Natural killer cell treated with Interleukin-12 subunit alpha and Interleukin-12 subunit beta and Interleukin-15 and Interleukin-18, amount 100 ng/mL, for 72 hours (primary cell): ENCODE measurements around the gene NUTF2. TPM values are rescaled to one million over a fixed set of nuclear protein-coding genes. Genes with fewer than 3 reads are reported as not detected.
A peak's percentile ranks its signal among the peaks of the same experiment; 100 is the strongest.
"Not testable (repeated sequence)": the region's sequence is repeated elsewhere in the genome, so short reads cannot be mapped to it uniquely, and the experiment has no call there.

Experiments
- ATAC-seq, 2 donors: fragments of 150-1000 bp; cut with Tn5 transposase in 1 of 2; sonication (Bioruptor Pico), chemical (Tn5 transposase) in 1 of 2; 2 replicates each; pipeline ENCODE4 v1.10.0; 2021
- DNase-seq: peaks from one replicate; pipeline ENCODE4 v3.0.0; 2022; ENCODE audit warnings: low spot score
- H3K27ac Mint-ChIP-seq, 2 donors: 1 replicate in 1 of 2; 2 replicates in 1 of 2; pipeline ENCODE4 v1.8.0; 2022; ENCODE audit warnings: mixed read lengths in 2 of 2, mild to moderate bottlenecking in 1 of 2, moderate library complexity in 1 of 2
- H3K27me3 Mint-ChIP-seq, 2 donors: 1 replicate in 1 of 2; 2 replicates in 1 of 2; pipeline ENCODE4 v1.8.0; 2022; ENCODE audit warnings: mixed read lengths in 2 of 2
- H3K36me3 Mint-ChIP-seq: one replicate; pipeline ENCODE4 v1.8.0; 2022; ENCODE audit warnings: mixed read lengths
- H3K4me1 Mint-ChIP-seq, 2 donors: 1 replicate in 1 of 2; 2 replicates in 1 of 2; pipeline ENCODE4 v1.8.0; 2022; ENCODE audit warnings: low read depth in 2 of 2, mixed read lengths in 2 of 2, mild to moderate bottlenecking in 1 of 2
- H3K4me3 Mint-ChIP-seq: one replicate; pipeline ENCODE4 v1.8.0; 2022; ENCODE audit warnings: mixed read lengths
- H3K9me3 Mint-ChIP-seq: 2 replicates; pipeline ENCODE4 v1.8.0; 2022; ENCODE audit warnings: mixed read lengths
- total RNA-seq, 2 donors: library from RNA; stranded (reverse); gene quantifications; one replicate each; pipeline ENCODE4 v1.2.3, GENCODE V29; 2022

NUTF2 gene
- total RNA-seq, 2 donors from 2014 or later, result 114 to 124 TPM

DNA sequence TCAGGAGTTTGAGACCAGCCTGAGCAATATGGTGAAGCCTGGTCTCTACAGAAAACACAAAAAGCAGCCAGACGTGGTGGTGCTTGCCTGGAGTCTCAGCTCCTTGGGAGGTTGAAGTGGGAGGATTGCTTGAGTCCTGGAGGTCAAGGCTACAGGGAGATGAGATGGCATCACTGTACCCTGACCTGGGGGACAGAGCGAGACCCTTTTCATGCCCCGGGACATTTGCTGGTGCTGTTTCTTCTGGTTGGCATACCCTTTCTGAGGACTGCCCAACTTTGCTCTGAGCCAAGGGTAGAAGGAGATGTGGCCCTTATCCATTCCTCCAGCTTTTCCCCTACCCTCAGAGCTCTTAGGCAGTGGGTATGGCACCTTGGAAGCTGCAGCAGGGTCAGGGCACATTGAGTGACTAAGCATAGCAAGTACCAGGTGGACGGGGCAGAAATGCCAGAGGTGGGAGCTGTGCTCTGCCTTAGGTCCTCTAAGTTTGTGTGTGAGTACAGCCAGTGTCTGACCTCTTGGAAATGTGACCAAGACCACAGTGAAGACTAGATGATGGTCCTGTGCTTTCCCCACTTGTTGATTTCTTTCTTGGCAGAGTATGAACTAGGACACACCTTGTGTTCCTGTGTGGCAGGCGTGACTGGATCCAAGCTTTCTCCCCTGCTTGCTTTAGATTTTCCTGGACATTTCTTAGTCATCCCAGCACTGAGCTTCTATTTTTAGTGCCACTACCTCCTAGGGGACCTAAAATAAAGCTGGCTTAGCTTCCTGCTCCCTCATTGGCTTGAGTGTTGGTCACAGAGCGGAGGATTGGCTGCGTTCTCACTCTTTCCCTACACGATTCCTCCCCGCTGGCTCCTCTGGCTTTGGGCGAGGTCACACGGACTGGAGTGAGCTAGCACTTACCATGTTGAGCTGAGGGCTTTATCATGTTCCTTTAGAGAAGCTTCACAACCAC is 16.2 kb downstream of the NUTF2 start:
- no peak overlapping the region for H3K27ac Mint-ChIP-seq

GRCh38 chr16:67864044-67864443 is 17.3 kb downstream of the NUTF2 start:
- not testable (repeated sequence) for DNase-seq, H3K27me3 Mint-ChIP-seq, H3K4me3 Mint-ChIP-seq, ATAC-seq, H3K9me3 Mint-ChIP-seq, H3K36me3 Mint-ChIP-seq, H3K27ac Mint-ChIP-seq
- H3K4me1 Mint-ChIP-seq, result peaks cover 12 to 21% of the 10 kb centered on the region in 2 donors

More for the DNA sequence above, 16.2 kb downstream of the NUTF2 start:
- peaks cover 18 to 31% of the 10 kb centered on the region in 2 donors for H3K4me1 Mint-ChIP-seq
- H3K9me3 Mint-ChIP-seq, result no peaks in the 10 kb centered on the region
- DNase-seq (no peak), ATAC-seq (no peak)
- no peaks in the 10 kb centered on the region for H3K27me3 Mint-ChIP-seq
- no peaks in the 10 kb centered on the region for H3K36me3 Mint-ChIP-seq
- H3K4me3 Mint-ChIP-seq, result no peak overlapping the region

DNA sequence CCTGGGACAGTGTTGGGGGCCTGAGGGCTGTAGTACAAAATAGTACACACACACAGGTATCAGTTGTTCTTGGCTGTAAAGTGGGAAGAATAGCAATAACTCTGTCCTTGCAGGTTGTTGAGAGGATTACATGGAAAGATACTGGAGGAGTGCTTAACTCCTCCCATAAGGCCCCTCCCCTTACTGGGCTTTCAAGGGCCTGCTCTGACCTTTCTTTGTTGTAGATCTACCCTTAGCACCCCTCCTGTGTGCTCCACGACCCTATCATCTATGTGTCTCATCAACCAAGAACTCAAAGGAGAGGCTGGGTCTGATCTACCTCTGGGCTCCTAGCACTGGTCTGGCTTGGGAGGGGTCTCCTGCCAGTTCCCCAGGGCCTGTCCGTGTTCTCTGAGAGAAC is 17.9 kb downstream of the NUTF2 start:
- Mint-ChIP-seq H3K27me3 (no peaks in the 10 kb centered on the region), H3K4me3 (no peak overlapping the region), H3K9me3 (no peaks in the 10 kb centered on the region), H3K27ac (no peak overlapping the region), H3K4me1 (peaks cover 12 to 19% of the 10 kb centered on the region in 2 donors), H3K36me3 (no peaks in the 10 kb centered on the region)
- DNase-seq, result no peak
- no peak for ATAC-seq

- no peaks in the 10 kb centered on the region for H3K9me3 Mint-ChIP-seq
- no peaks in the 10 kb centered on the region for H3K27me3 Mint-ChIP-seq
- DNase-seq (no peak), ATAC-seq (no peak)
- no peak overlapping the region for H3K4me3 Mint-ChIP-seq
- H3K4me1 Mint-ChIP-seq, result peaks cover 12 to 19% of the 10 kb centered on the region in 2 donors
- no peak overlapping the region for H3K27ac Mint-ChIP-seq
- no peaks in the 10 kb centered on the region for H3K36me3 Mint-ChIP-seq
These were observed 18.6 kb downstream of the NUTF2 start for GRCh38 chr16:67865318-67865717.

DNA sequence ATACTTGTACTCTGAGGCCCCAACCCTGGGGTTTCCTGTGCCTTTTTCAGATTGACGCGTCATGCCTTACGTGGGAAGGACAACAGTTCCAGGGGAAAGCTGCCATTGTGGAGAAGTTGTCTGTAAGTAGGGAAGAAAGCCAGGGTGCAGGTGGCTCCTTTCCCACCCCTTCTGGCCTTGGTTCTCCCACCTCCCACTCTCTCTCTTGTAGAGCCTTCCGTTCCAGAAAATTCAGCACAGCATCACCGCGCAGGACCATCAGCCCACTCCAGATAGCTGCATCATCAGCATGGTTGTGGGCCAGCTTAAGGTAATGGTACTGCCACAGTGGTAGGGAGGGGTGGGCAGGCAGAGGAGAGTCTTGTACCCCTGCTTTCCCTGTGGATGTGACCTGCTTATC is 21.6 kb downstream of the NUTF2 start:
- DNase-seq, result no peak
- no peak for ATAC-seq
- Mint-ChIP-seq H3K36me3 (peaks cover 4% of the 10 kb centered on the region), H3K27ac (no peak overlapping the region), H3K4me3 (no peak overlapping the region), H3K4me1 (peaks cover 6 to 10% of the 10 kb centered on the region in 2 donors), H3K9me3 (no peaks in the 10 kb centered on the region), H3K27me3 (no peaks in the 10 kb centered on the region)

- Mint-ChIP-seq H3K4me3 (no peak overlapping the region), H3K9me3 (no peaks in the 10 kb centered on the region), H3K27me3 (no peaks in the 10 kb centered on the region), H3K27ac (no peak overlapping the region), H3K36me3 (peaks cover 10% of the 10 kb centered on the region), H3K4me1 (peaks cover 18 to 21% of the 10 kb centered on the region in 2 donors)
- no peak for ATAC-seq
- DNase-seq, result no peak
These were observed 22.9 kb downstream of the NUTF2 start for GRCh38 chr16:67869653-67870052.

DNA sequence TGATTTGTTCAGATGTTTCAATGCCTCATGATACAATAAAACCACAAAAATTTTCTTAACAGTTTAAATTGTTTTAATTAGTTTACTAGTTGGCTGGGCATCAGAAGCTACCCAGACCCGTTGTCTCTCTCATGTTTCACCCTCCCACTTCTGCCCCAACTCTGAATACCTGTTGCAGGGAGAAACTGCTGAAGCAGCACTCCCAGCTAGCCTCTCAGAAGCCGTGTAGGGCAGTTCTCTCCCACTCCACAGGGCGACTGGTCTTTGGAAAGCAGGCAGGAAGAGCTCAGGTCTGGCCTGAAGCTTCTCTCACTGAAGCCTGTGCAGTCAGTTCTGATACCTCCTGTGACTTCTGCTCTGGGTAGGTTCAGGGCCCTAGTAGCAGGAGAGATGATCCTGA is 24.5 kb downstream of the NUTF2 start:
- no peak for ATAC-seq
- peak overlapping the region in 1 of 2 donors; percentile 93 for H3K27ac Mint-ChIP-seq
- no peak for DNase-seq
- no peaks in the 10 kb centered on the region for H3K27me3 Mint-ChIP-seq
- H3K4me1 Mint-ChIP-seq, result peaks cover 32% of the 10 kb centered on the region in 2 donors
- no peaks in the 10 kb centered on the region for H3K9me3 Mint-ChIP-seq
- peaks cover 10% of the 10 kb centered on the region for H3K36me3 Mint-ChIP-seq
- H3K4me3 Mint-ChIP-seq, result no peak overlapping the region

GRCh38 chr16:67872131-67872630 is 25.4 kb downstream of the NUTF2 start:
- Mint-ChIP-seq H3K27ac (peak overlapping the region; percentile 83 to 93), H3K27me3 (no peaks in the 10 kb centered on the region), H3K36me3 (peaks cover 10% of the 10 kb centered on the region), H3K4me3 (peak overlapping the region; percentile 98), H3K4me1 (peaks cover 32% of the 10 kb centered on the region in 2 donors), H3K9me3 (no peaks in the 10 kb centered on the region)
- DNase-seq (no peak), ATAC-seq (no peak)

DNA sequence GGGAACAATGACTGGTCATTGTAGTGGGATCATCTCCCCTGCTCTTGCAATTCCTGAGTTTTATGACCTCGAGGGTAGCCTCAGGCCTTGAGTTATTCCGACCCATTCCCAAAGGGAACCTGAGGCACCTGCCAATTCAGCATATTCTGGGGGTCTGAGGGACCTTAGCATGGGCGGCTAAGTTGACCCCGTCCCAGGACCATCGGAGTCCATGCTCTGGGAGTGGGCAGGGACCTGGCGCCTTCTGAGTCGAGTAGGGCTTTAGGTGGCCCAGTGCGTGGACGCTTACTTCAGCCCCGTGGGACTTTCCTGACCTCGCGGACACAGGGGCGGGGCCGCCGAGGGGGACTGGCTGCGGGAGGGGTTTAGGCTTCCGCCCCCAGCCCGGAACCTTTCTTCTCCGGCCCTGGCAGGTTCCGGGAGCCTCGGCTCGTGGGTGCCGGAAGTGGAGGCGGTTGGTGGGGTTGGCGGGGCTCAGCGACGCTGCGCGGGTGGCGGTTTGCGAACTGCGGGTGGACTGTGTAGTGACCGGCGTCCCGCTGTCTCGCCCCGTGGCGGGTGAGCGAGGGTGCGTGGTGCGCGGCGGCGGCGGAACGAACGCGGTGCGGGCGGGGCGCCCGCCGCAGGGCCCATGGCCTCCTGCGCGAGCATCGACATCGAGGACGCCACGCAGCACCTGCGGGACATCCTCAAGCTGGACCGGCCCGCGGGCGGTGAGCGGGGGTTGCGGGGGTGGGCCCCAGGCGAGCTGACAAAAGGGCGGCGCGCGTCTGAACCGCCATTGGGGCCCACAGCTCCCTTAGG is 26.1 kb downstream of the NUTF2 start, which contains the start of gene EDC4:
Gene EDC4, plus strand, starts transcription at position 422 of the 804 bp plus-strand sequence. Its CDS starts 210 bp downstream, at position 632.
- Mint-ChIP-seq H3K36me3 (peaks cover 10% of the 10 kb centered on the region), H3K27me3 (no peaks in the 10 kb centered on the region)
- peak; percentile 97 for DNase-seq

DNA sequence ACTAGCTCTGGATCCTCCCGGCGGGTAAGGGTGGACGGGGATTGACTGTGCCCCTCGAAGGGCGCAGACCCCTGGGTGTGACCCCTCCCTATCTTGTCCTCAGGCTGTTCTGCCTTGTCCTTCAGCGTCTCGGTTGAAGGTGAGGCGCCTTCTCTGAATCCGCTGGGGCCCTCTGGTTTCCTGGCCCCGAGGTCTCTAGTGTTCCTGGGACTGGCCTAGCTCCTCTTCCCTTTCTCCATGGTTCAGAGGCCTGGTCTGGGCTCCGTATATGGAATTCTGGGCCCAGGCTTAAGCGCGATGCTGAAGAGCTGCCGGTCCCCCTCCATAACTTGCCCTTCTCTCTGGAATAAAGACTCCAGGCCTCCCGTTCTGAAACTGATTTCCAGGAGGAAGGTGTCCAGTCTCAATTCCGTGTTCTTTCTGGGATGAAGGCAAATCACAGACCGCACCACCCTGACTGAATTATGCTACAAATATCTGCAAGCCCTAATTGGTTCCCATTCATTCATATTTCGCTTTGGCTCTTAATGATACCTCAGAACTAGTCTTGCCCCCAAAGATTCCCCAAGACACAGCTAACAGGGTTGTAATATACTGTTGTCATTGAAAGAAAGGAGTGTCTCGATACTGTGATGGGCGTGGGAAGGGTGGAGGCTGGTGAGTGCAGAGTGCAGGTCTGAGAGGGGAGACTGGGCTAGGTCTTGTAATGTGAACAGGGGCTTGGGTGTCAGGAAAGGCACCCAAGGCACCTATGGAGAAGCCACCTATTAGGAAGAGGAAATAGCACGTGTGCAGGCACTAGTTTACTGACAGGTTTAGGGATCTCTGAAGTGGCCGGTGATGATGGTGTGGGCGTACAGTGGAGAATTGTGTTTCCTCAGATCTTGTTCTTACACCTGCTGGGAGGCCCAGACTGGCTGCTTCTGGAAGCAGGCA is 27.0 kb downstream of the NUTF2 start:
- Mint-ChIP-seq H3K4me1 (peaks cover 32 to 34% of the 10 kb centered on the region in 2 donors), H3K4me3 (peak overlapping the region; percentile 98), H3K27me3 (no peaks in the 10 kb centered on the region), H3K27ac (peak overlapping the region; percentile 83 to 93), H3K9me3 (no peaks in the 10 kb centered on the region), H3K36me3 (peaks cover 10% of the 10 kb centered on the region)
- ATAC-seq (peak in 1 of 2 donors; percentile 31), DNase-seq (no peak)

More for the DNA sequence above, 26.1 kb downstream of the NUTF2 start, which contains the start of gene EDC4:
- peaks cover 32 to 33% of the 10 kb centered on the region in 2 donors for H3K4me1 Mint-ChIP-seq
- peak within 1 kb of the TSS; percentile 98 for H3K4me3 Mint-ChIP-seq
- ATAC-seq, result peak; percentile 95 to 98
- H3K9me3 Mint-ChIP-seq, result no peaks in the 10 kb centered on the region
- peak within 1 kb of the TSS; percentile 83 to 93 for H3K27ac Mint-ChIP-seq

DNA sequence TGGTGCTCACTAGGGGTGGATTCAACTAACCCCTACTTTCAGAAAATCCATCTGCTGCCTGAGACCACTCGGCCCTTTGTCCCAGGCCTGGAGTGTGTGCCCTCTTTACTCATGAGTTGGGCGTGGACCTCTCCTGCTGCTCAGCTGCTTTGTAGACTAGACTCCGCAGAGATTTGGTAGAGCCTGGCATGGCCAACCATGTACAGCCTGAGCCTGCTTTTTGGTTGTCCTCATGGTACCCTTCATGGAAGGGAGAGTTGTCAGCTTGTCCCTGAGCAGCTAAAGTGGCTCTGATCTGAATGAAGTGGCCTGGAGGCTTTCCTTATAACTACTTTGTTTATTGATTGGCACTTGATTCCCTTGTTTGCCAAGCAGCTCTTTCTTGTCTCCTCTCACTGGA is 27.6 kb downstream of the NUTF2 start:
- H3K9me3 Mint-ChIP-seq, result no peaks in the 10 kb centered on the region
- peaks cover 32 to 34% of the 10 kb centered on the region in 2 donors for H3K4me1 Mint-ChIP-seq
- peak overlapping the region; percentile 98 for H3K4me3 Mint-ChIP-seq
- ATAC-seq (no peak), DNase-seq (no peak)
- H3K27ac Mint-ChIP-seq, result peak overlapping the region; percentile 83 to 93
- peaks cover 10% of the 10 kb centered on the region for H3K36me3 Mint-ChIP-seq
- H3K27me3 Mint-ChIP-seq, result no peaks in the 10 kb centered on the region

DNA sequence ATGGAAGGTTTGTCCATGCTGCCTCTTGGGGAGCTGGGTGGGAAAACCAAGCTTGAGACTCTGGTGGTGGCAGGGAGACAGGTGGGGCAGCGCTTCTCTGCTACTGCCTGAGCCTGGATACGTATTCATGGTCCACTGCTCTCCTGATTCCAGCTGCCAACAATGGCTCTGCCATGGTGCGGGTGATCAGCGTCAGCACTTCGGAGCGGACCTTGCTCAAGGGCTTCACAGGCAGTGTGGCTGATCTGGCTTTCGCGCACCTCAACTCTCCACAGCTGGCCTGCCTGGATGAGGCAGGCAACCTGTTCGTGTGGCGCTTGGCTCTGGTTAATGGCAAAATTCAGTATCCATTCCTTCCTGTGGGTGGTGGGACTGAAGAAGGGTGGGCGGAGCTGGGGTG is 30.3 kb downstream of the NUTF2 start:
- ATAC-seq, result no peak
- H3K36me3 Mint-ChIP-seq, result peaks cover 6% of the 10 kb centered on the region
- no peak for DNase-seq
- H3K27ac Mint-ChIP-seq, result no peak overlapping the region
- no peaks in the 10 kb centered on the region for H3K9me3 Mint-ChIP-seq
- peaks cover 32 to 36% of the 10 kb centered on the region in 2 donors for H3K4me1 Mint-ChIP-seq
- H3K4me3 Mint-ChIP-seq, result no peak overlapping the region
- no peaks in the 10 kb centered on the region for H3K27me3 Mint-ChIP-seq

- no peaks in the 10 kb centered on the region for H3K27me3 Mint-ChIP-seq
- no peak overlapping the region for H3K27ac Mint-ChIP-seq
- H3K4me3 Mint-ChIP-seq, result no peak overlapping the region
- DNase-seq (no peak), ATAC-seq (no peak)
- peaks cover 27 to 31% of the 10 kb centered on the region in 2 donors for H3K4me1 Mint-ChIP-seq
- H3K9me3 Mint-ChIP-seq, result no peaks in the 10 kb centered on the region
- peaks cover 6% of the 10 kb centered on the region for H3K36me3 Mint-ChIP-seq
These were observed 31.5 kb downstream of the NUTF2 start for GRCh38 chr16:67878232-67878631.
